ENCODE data around the gene CETN2. TPM values are rescaled to one million over a fixed set of nuclear protein-coding genes. Genes with fewer than 3 reads are reported as not detected.
A peak's percentile ranks its signal among the peaks of the same experiment; 100 is the strongest.
"Not testable (repeated sequence)": the region's sequence is repeated elsewhere in the genome, so short reads cannot be mapped to it uniquely, and the experiment has no call there.

The CETN2 gene
- total and polyA plus RNA-seq, 12 donors = 22.9 to 35.7 (median 25.5) TPM

DNA sequence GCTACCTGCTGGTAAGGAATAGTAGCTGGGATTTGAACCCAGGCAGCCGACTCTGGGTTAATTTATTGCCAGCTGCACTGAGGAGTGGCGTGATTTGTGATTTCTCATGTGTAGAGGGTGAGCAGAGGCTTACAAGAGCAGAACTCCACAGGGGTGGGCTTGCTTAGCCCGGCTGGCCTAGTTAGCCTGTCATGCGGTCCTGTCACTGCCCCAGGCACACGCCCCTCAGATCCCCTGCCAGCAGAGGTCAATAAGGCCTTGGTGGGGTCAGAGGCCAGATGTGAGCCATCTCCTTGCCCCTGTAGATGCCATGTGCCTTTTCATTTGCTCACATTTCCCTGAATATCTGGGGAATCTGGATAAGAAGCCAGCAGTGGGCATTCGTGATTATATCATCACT, 13.7 kb upstream of the CETN2 start:
- Histone ChIP-seq H3K9me3 (no peaks in the 10 kb centered on the region), H3K27ac (peak overlapping the region in 2 of 10 donors; percentile 25 to 58), H3K4me3 (no peak overlapping the region), H3K4me1 (peaks cover 0 to 7% (median 0%) of the 10 kb centered on the region in 9 donors), H3K27me3 (no peaks in the 10 kb centered on the region), H3K36me3 (peaks cover 0 to 14% (median 0%) of the 10 kb centered on the region in 9 donors)
- TF ChIP-seq CTCF (IDR thresholded peaks at IDR 0.05) = no peak
- DNase-seq = no peak
- WGBS, 2 donors = 53 to 59% methylated on average over 6 of the region's 6 CpGs
- intact Hi-C loops (cut with DNase I) = no loop called here
- ATAC-seq = peak in 4 of 8 donors; percentile 20 to 68 (median 44)

GRCh38 chrX:152843852-152844251, 13.3 kb upstream of the CETN2 start:
- Histone ChIP-seq H3K4me3 (no peak overlapping the region), H3K4me1 (peaks cover 0 to 7% (median 0%) of the 10 kb centered on the region in 9 donors), H3K9me3 (no peaks in the 10 kb centered on the region), H3K27me3 (no peaks in the 10 kb centered on the region), H3K27ac (peak overlapping the region in 3 of 10 donors; percentile 23 to 58 (median 25)), H3K36me3 (peaks cover 0 to 14% (median 0%) of the 10 kb centered on the region in 9 donors)
- no peak for TF ChIP-seq CTCF (IDR thresholded peaks at IDR 0.05)
- WGBS, 2 donors = 42 to 64% methylated on average over 5 of the region's 5 CpGs
- DNase-seq = no peak
- intact Hi-C loops (cut with DNase I) = no loop called here
- ATAC-seq = peak; percentile 61 to 97 (median 92)

GRCh38 chrX:152842772-152843338, 12.3 kb upstream of the CETN2 start:
- Histone ChIP-seq H3K9me3 (no peaks in the 10 kb centered on the region), H3K4me3 (no peak overlapping the region), H3K4me1 (peaks cover 0 to 7% (median 0%) of the 10 kb centered on the region in 9 donors), H3K27ac (peak overlapping the region in 1 of 10 donors; percentile 23), H3K36me3 (peaks cover 0 to 9% (median 0%) of the 10 kb centered on the region in 9 donors), H3K27me3 (no peaks in the 10 kb centered on the region)
- ATAC-seq = no peak
- WGBS, 2 donors = 92% methylated on average over 10 of the region's 10 CpGs
- no peak for TF ChIP-seq CTCF (IDR thresholded peaks at IDR 0.05)
- no peak for DNase-seq
- intact Hi-C loops (cut with DNase I) = no loop called here

DNA sequence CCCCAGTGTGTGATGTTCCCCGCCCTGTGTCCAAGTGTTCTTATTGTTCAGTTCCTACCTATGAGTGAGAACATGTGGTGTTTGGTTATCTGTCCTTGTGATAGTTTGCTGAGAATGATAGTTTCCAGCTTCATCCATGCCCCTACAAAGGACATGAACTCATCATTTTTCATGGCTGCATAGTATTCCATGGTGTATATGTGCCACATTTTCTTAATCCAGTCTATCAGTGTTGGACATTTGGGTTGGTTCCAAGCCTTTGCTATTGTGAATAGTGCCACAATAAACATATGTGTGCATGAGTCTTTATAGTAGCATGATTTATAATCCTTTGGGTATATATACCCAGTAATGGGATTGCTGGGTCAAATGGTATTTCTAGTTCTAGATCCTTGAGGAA, 4.9 kb upstream of the CETN2 start:
- H3K27me3 ChIP-seq; H3K9me3 ChIP-seq; H3K36me3 ChIP-seq; ATAC-seq; intact Hi-C loops (cut with DNase I); H3K27ac ChIP-seq; H3K4me3 ChIP-seq; DNase-seq: not testable (repeated sequence)
- WGBS, 2 donors = 96 to 100% methylated on average over 1 of the region's 1 CpG
- peaks cover 0 to 21% (median 6%) of the 10 kb centered on the region in 9 donors for H3K4me1 ChIP-seq

- Histone ChIP-seq H3K27ac (peak overlapping the region in 3 of 10 donors; percentile 15 to 71 (median 19)), H3K36me3 (peaks cover 0 to 11% (median 0%) of the 10 kb centered on the region in 9 donors), H3K4me3 (no peak overlapping the region), H3K9me3 (peaks cover 0 to 3% (median 0%) of the 10 kb centered on the region in 11 donors), H3K4me1 (peaks cover 0 to 29% (median 9%) of the 10 kb centered on the region in 9 donors), H3K27me3 (peaks cover 0 to under 1% (median 0%) of the 10 kb centered on the region in 7 donors)
- intact Hi-C loops (cut with DNase I) = no loop called here
- ATAC-seq (peak in 1 of 8 donors; percentile 8), DNase-seq (no peak)
- no peak for TF ChIP-seq CTCF (IDR thresholded peaks at IDR 0.05)
- WGBS, 2 donors = 47% methylated on average over 4 of the region's 4 CpGs
Measured at GRCh38 chrX:152833378-152833777, 2.8 kb upstream of the CETN2 start.
